Measurements from ENCODE around the gene ECE1.
"Not testable (repeated sequence)": the region's sequence is repeated elsewhere in the genome, so short reads cannot be mapped to it uniquely, and the experiment has no call there.

ECE1 gene

GRCh38 chr1:21175324-21175669 is 115.0 kb downstream of the ECE1 start:
- DNase-seq = no peak

GRCh38 chr1:21174654-21175323 is 115.5 kb downstream of the ECE1 start:
- no peak for DNase-seq

- no peak for DNase-seq
These were observed 116.0 kb downstream of the ECE1 start for GRCh38 chr1:21174230-21174629.

DNA sequence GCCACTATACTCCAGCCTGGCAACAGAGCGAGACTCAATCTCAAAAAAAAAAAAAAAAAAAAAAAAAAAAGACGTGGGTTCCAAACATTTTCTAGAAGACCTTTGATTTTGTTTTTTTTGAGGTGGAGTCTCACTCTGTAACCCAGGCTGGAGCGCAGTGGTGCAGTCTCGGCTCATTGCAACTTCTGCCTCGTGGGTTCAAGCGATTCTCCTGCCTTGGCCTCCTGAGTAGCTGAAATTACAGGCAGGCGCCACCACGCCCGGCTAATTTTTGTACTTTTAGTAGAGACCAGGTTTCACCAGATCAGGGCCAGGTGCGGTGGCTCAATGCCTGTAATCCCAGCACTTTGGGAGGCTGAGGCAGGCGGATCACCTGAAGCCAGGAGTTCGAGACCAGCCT is 117.2 kb downstream of the ECE1 start:
- not testable (repeated sequence) for DNase-seq

DNA sequence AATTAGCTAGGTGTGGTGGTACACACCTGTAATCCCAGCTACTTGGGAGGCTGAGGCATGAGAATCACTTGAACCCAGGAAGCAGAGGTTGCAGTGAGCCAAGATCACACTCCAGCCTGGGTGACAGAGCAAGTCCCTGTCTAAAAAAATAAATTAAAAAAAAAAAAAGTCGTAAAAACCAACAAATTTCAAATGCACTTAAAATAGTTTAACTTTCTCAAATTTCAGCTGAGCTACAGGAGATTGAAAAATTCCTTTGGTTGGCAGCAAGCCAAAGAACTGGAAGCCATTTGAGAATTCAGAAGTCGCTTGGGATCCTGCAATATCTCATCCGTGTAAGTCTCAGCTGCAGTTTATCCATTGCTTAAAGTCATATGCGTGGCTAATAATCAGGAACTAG is 119.4 kb downstream of the ECE1 start:
- not testable (repeated sequence) for DNase-seq

GRCh38 chr1:21168444-21168843 is 121.8 kb downstream of the ECE1 start:
- DNase-seq = no peak

Measured in NCI-H1694 treated with DMSO at 0.1 percent for 48 hours (cell line).